Rectal smooth muscle tissue (tissue), 1 donor: ENCODE measurements around the gene AGR3.

Source experiments
- H3K27ac ChIP-seq: one replicate; pipeline ENCODE4 v1.7.0; 2013; ENCODE audit warnings: low read depth, low read length, inconsistent platforms
- H3K27me3 ChIP-seq: one replicate; pipeline ENCODE4 v1.7.0; 2013; ENCODE audit warnings: low read length; ENCODE audit not compliant: control insufficient read depth, insufficient read depth
- H3K36me3 ChIP-seq: one replicate; pipeline ENCODE4 v1.7.0; 2013; ENCODE audit warnings: low read length; ENCODE audit not compliant: control insufficient read depth, insufficient read depth
- H3K4me1 ChIP-seq: one replicate; pipeline ENCODE4 v1.7.0; 2013; ENCODE audit warnings: low read length; ENCODE audit not compliant: control insufficient read depth, insufficient read depth
- H3K4me3 ChIP-seq: one replicate; pipeline ENCODE4 v1.7.0; 2013; ENCODE audit warnings: low read length
- H3K9ac ChIP-seq: one replicate; pipeline ENCODE4 v1.7.0; 2013; ENCODE audit warnings: low read length

The AGR3 gene

DNA sequence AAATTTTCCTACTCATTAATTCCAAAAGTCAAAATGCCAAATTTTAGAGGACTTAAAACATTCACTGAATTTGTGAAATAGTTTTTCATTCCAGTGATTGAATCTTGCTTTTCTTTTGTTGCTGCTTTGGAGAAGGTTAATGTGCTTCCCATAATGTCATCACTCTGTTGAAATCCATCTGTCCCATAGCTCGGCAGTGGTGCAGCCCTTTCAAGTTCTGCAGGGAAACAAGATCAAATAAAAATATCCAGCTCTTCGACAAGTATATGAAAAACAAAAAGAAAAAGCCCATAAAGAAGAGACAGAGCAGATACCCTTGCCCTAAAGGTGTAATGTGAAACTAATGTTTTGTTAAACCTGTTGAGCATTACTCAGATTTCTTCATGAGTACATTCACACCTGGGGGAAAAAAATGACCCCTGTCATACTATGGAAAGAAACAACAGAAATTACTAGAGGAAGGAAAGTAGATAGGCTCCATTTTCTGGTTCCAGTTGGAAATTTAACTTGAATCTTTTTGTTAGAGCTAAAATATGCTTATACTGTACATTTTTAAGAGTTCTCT is 35.1 kb downstream of the AGR3 start:
- no peak overlapping the region for H3K27ac ChIP-seq
- H3K4me1 ChIP-seq = no peaks in the 10 kb centered on the region
- H3K27me3 ChIP-seq = no peaks in the 10 kb centered on the region
- no peak overlapping the region for H3K9ac ChIP-seq
- H3K36me3 ChIP-seq = no peaks in the 10 kb centered on the region
- no peak overlapping the region for H3K4me3 ChIP-seq

DNA sequence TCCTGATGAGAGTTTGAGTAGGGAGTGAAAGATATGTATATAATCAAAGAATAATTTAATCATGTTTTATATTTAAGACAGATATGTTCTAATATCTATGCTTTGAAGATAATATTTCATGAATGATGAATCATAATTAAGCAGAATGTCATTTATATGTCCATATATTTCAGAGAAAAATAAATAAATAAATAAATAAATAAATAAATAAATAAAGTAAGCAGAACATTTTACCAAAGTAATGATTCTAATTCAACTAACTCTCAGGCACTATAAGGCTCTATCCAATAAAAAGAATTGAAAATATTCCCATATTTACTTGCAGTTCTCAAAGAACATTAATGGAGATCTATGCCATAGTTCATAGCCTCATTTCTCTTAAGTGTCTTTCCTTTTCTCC is 36.0 kb downstream of the AGR3 start:
- no peaks in the 10 kb centered on the region for H3K36me3 ChIP-seq
- no peak overlapping the region for H3K27ac ChIP-seq

DNA sequence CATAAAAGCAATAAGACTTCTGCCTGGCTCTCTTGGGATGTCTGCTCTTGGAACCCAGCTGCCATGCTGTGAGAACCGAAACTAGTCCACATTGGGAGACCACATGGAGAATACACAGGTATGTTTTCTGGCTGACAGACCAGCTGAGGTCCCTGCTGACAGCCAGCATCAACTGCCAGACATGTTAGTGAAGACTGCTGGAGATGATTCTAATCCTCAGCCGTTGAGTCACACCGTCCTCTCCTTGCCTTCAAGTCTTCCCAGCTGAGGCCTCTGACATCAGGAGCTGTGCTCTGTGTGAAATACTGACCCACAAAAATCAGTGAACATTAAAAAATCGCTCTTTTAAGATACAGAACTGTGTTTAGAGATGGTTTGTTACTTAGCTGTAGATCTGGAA is 40.1 kb downstream of the AGR3 start:
- Histone ChIP-seq H3K27ac (no peak overlapping the region), H3K36me3 (no peaks in the 10 kb centered on the region), H3K4me1 (no peaks in the 10 kb centered on the region)

More for the DNA sequence above, 36.0 kb downstream of the AGR3 start:
- Histone ChIP-seq H3K9ac (no peak overlapping the region), H3K27me3 (no peaks in the 10 kb centered on the region), H3K4me3 (no peak overlapping the region), H3K4me1 (no peaks in the 10 kb centered on the region)

DNA sequence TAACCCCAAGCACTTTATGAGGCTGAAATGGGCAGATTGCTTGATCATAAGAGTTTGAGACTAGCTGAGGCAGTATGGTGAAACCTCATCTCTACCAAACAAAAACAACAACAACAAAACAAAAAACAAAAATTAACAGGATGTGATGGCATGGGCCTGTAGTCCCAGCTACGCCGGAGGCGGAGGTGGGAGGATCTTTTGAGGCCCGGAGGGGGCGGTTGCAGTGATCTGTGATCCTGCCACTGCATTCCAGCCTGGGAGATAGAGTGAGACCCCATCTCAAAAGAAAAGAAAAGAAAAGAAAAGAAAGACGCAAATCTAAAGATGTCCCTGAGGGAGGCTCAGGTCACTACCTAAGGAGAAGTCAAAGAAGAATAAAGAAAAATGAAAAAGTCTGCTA is 41.7 kb downstream of the AGR3 start:
- no peaks in the 10 kb centered on the region for H3K36me3 ChIP-seq
- H3K27ac ChIP-seq = no peak overlapping the region
- no peak overlapping the region for H3K4me3 ChIP-seq
- no peaks in the 10 kb centered on the region for H3K27me3 ChIP-seq
- H3K4me1 ChIP-seq = no peaks in the 10 kb centered on the region
- no peak overlapping the region for H3K9ac ChIP-seq

More for the DNA sequence above, 40.1 kb downstream of the AGR3 start:
- Histone ChIP-seq H3K4me3 (no peak overlapping the region), H3K27me3 (no peaks in the 10 kb centered on the region), H3K9ac (no peak overlapping the region)

DNA sequence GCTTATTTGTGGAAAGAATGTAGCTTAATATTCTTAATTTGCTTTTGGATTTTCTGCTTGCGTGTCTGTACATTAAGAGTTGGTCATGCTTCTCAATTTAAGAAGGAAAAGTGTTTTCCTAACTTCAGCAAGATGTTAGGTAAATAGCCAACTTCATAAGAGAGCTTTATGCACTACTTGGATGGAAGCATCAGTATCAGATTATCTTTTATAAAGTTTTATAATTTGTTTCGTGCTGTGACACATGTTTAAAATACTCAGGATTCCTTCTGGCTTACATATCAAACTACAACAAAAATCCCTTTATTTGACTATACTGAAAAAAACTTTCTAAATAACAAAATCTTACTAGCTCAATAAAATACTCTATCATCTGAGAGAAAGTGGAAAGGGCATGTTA is 42.1 kb downstream of the AGR3 start:
- Histone ChIP-seq H3K27ac (no peak overlapping the region), H3K4me1 (no peaks in the 10 kb centered on the region), H3K9ac (no peak overlapping the region), H3K4me3 (no peak overlapping the region), H3K36me3 (no peaks in the 10 kb centered on the region), H3K27me3 (no peaks in the 10 kb centered on the region)

DNA sequence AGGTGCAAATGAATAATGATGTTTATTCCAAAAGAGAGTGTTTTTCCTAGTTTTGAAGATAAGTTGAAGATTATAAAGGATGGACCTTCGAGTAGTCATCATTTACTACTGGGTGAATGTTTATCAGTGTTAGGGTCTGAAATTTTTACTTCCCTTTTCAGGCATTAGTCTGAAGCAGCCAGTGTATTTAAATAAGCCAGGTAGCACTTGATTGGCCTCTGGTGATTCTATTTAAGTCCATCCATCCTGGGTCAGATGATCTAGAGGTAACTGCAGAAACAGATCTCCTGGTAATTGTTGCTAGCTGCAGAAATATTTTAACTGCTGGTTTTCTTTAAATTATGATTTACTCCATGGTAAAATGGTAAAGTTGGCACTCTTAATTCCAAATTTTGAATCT is 42.9 kb downstream of the AGR3 start:
- H3K4me3 ChIP-seq = no peak overlapping the region
- no peak overlapping the region for H3K9ac ChIP-seq
- no peaks in the 10 kb centered on the region for H3K36me3 ChIP-seq

DNA sequence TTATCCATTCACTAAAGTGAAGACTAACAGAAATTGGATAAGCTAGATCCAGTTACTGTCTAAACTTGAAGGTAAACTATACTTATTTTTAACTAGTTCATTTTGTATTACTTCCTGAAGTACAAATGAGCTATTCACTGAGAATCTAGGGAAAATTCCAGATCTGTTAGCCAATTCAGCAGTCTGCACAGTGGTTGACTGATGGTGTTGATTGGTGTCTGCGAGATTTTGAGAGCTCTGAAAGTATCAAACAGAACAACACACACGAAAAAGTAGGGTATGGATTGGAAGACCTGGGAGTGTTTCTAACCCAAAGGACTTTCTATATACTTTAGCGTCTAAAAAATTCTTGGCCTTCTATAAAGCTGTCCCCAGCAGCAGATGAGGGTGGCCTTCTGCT is 43.4 kb downstream of the AGR3 start:
- H3K4me3 ChIP-seq = no peak overlapping the region
- no peak overlapping the region for H3K27ac ChIP-seq
- H3K4me1 ChIP-seq = no peaks in the 10 kb centered on the region
- no peak overlapping the region for H3K9ac ChIP-seq
- no peaks in the 10 kb centered on the region for H3K27me3 ChIP-seq
- H3K36me3 ChIP-seq = no peaks in the 10 kb centered on the region

More for the DNA sequence above, 42.9 kb downstream of the AGR3 start:
- H3K27me3 ChIP-seq = no peaks in the 10 kb centered on the region
- no peak overlapping the region for H3K27ac ChIP-seq
- no peaks in the 10 kb centered on the region for H3K4me1 ChIP-seq

DNA sequence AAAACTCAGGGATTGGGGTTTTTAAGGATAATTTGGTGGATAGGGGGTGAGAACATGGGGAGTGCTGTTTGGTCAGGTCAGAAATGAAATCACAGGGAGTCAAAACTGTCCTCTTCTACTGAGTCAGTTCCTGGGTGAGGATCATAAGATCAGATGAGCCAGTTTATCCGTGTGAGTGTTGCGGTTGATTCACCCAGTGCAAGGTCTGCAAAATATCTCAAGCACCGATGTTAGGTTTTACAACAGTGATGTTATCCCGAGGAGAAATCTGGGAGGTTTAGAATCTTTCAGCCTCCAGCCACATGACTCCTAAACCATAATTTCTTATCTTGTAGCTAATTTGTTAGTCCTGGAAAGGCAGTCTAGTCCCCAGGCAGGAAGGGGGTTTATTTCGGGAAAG is 45.3 kb downstream of the AGR3 start:
- Histone ChIP-seq H3K4me3 (no peak overlapping the region), H3K27ac (no peak overlapping the region), H3K27me3 (no peaks in the 10 kb centered on the region), H3K4me1 (no peaks in the 10 kb centered on the region), H3K36me3 (no peaks in the 10 kb centered on the region), H3K9ac (no peak overlapping the region)

DNA sequence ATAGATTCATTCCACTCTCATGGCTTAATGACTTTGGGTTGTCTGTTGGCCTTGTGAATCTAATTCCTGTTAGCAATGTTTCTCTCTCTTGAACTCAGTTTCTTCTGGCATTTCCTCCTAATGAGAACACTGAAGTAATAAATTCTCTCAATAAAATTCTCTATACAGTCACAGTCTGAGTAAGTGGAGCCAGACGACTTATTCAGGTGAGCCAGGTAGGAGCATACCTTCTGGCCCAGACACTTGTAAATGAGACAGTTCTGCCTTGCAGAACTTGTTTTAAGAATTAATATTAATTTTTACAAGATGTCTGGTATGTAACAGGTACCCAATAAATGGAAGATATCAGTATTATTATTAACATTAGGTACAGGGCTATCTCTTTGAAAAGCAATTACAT is 48.4 kb downstream of the AGR3 start:
- no peak overlapping the region for H3K4me3 ChIP-seq
- no peak overlapping the region for H3K27ac ChIP-seq
- H3K36me3 ChIP-seq = no peaks in the 10 kb centered on the region
- H3K4me1 ChIP-seq = no peaks in the 10 kb centered on the region
- H3K27me3 ChIP-seq = no peaks in the 10 kb centered on the region
- no peak overlapping the region for H3K9ac ChIP-seq

DNA sequence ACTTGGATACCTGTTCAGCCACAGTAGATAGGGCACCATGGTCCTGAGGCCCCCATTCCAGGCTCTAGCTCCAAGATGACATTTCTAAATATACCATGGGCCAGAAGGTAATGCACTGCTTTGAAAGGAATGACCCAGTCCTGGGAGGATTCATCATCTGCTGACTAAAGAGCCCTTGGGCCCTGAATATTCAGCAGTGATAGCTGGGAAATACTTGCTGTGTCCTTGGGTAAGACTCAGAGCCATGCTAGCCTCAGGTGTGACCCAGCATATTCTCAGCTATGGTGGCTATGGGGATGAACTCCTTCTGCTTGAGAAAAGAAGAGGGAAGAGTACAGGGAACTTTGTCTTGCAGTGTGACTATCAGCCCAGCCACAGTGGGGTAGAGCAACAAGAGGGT is 55.7 kb downstream of the AGR3 start:
- H3K36me3 ChIP-seq = no peaks in the 10 kb centered on the region
- no peak overlapping the region for H3K9ac ChIP-seq
- no peak overlapping the region for H3K4me3 ChIP-seq
- H3K27ac ChIP-seq = no peak overlapping the region
- H3K4me1 ChIP-seq = no peaks in the 10 kb centered on the region
- no peaks in the 10 kb centered on the region for H3K27me3 ChIP-seq

DNA sequence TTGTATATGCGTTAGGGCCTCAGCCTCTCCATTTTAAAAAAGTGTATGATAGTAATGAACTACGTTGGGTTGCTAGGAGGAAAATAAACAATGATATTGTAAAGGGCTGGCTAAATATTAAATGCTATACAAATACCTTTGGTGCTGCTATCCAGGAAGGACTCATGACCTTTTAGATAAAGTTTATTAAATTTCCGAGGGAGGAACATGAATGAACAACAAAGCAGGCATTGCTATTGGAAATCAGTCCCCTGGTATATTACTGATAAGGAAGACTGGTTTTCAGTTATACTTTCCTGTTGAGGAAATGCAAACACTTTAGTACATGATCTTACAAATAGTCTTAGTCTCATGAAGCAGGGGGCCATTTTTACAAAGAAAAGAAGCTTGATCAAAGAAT is 59.8 kb downstream of the AGR3 start:
- H3K4me1 ChIP-seq = no peaks in the 10 kb centered on the region
- H3K27me3 ChIP-seq = no peaks in the 10 kb centered on the region
- no peak overlapping the region for H3K4me3 ChIP-seq
- H3K36me3 ChIP-seq = no peaks in the 10 kb centered on the region
- no peak overlapping the region for H3K9ac ChIP-seq
- H3K27ac ChIP-seq = no peak overlapping the region

DNA sequence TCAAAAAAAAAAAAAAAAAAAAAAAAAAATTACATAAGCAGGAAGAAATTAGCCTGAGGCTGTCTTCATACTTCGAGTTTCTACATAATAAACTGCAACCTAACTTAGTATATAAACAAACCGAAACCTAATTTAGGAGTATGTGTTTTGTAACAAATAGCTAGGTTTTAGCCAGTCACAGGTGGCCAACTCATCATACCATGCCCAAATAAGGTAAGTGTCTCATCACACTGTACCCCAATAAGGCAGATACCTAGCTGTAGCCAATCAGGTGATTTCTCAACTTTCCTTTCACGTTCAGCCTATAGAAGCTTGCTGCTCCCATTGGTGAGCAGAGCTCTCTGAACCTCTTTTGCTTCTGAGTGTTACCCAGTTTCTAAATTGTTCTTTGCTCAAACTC is 63.1 kb downstream of the AGR3 start:
- Histone ChIP-seq H3K4me1 (no peaks in the 10 kb centered on the region), H3K4me3 (no peak overlapping the region), H3K27me3 (no peaks in the 10 kb centered on the region), H3K36me3 (no peaks in the 10 kb centered on the region), H3K27ac (no peak overlapping the region), H3K9ac (no peak overlapping the region)

DNA sequence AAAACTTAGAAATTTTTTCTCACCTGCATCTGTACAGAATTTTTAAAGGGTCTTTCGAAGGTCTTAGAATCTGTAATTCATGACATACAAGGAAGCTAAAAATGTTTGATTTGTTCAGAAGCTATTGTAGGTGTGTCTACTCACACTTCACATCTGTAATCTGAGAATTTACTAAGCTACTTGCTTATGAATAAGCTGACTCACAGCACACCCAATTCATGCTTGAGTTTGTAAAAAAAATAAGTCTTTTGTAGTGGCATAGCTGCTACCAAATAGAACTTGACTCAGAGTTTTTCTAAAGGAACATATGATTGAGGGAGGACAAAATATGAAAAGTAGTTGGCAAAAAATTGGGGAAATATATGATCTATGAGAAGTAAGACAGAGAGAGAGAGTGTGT is 64.2 kb downstream of the AGR3 start:
- no peaks in the 10 kb centered on the region for H3K36me3 ChIP-seq
- no peak overlapping the region for H3K4me3 ChIP-seq
- no peaks in the 10 kb centered on the region for H3K27me3 ChIP-seq
- H3K27ac ChIP-seq = no peak overlapping the region
- H3K4me1 ChIP-seq = no peaks in the 10 kb centered on the region
- no peak overlapping the region for H3K9ac ChIP-seq
